GM23338 (cell line): Measurements from ENCODE around the gene B3GAT3. TPM values are rescaled to one million over a fixed set of nuclear protein-coding genes. Genes with fewer than 3 reads are reported as not detected.

ENCODE experiments used
- ATAC-seq: fragments of 200-7000 bp; cut with Tn5 transposase; 3 replicates; pipeline ENCODE4 v1.9.1; 2020
- DNase-seq: peaks from one replicate; pipeline ENCODE4 v3.0.0-alpha.2; 2015; ENCODE audit warnings: low spot score
- H2AFZ ChIP-seq: fragments of 200-600 bp; sonication (generic); 2 replicates; pipeline ENCODE4 v1.8.0; 2016; ENCODE audit warnings: antibody characterized with exemption, mild to moderate bottlenecking, moderate library complexity
- H3F3A ChIP-seq: fragments of 200-600 bp; sonication (generic); replicated peaks from 2 replicates; pipeline ENCODE4 v1.8.0; 2017; ENCODE audit warnings: antibody characterized with exemption, mixed run types, low read depth
- H3K27ac ChIP-seq: fragments of 200-600 bp; sonication (generic); 2 replicates; pipeline ENCODE4 v1.6.1; 2016; ENCODE audit warnings: low read depth
- H3K27me3 ChIP-seq: fragments of 200-600 bp; sonication (generic); 2 replicates; pipeline ENCODE4 v1.8.0; 2016; ENCODE audit warnings: mild to moderate bottlenecking, mixed run types, moderate library complexity; ENCODE audit not compliant: insufficient read depth
- H3K36me3 ChIP-seq: fragments of 200-600 bp; sonication (generic); 2 replicates; pipeline ENCODE4 v1.8.0; 2016; ENCODE audit warnings: mild to moderate bottlenecking; ENCODE audit not compliant: insufficient read depth
- H3K4me1 ChIP-seq: fragments of 200-600 bp; sonication (generic); 2 replicates; pipeline ENCODE4 v1.8.0; 2016; ENCODE audit warnings: mild to moderate bottlenecking, moderate library complexity; ENCODE audit not compliant: insufficient read depth
- H3K4me2 ChIP-seq: fragments of 200-600 bp; sonication (generic); 2 replicates; pipeline ENCODE4 v1.7.1; 2017; ENCODE audit warnings: mixed run types
- H3K4me3 ChIP-seq: fragments of 200-600 bp; sonication (generic); 2 replicates; pipeline ENCODE4 v1.6.1; 2016; ENCODE audit warnings: mixed run types
- H3K79me2 ChIP-seq: fragments of 200-600 bp; sonication (generic); replicated peaks from 2 replicates; pipeline ENCODE4 v1.8.0; 2017; ENCODE audit warnings: mild to moderate bottlenecking; ENCODE audit not compliant: insufficient read depth
- H3K9me2 ChIP-seq: fragments of 200-600 bp; sonication (generic); 2 replicates; pipeline ENCODE4 v1.8.0; 2017; ENCODE audit not compliant: insufficient read depth
- H4K20me1 ChIP-seq: fragments of 200-600 bp; sonication (generic); replicated peaks from 2 replicates; pipeline ENCODE4 v1.8.0; 2017; ENCODE audit warnings: mild to moderate bottlenecking; ENCODE audit not compliant: insufficient read depth
- H3K27ac Mint-ChIP-seq: 2 replicates; pipeline ENCODE4 v1.8.0; 2020; ENCODE audit warnings: inconsistent platforms, mild to moderate bottlenecking, moderate library complexity, mixed read lengths
- H3K27me3 Mint-ChIP-seq: 3 replicates; pipeline ENCODE4 v1.8.0; 2022; ENCODE audit warnings: low read depth, mild to moderate bottlenecking, moderate library complexity, mixed read lengths, inconsistent platforms; ENCODE audit not compliant: insufficient read depth, poor library complexity
- H3K36me3 Mint-ChIP-seq: 3 replicates; pipeline ENCODE4 v1.8.0; 2021; ENCODE audit warnings: low read depth, mild to moderate bottlenecking, inconsistent platforms, moderate library complexity, mixed read lengths
- H3K4me1 Mint-ChIP-seq: 3 replicates; pipeline ENCODE4 v1.8.0; 2020; ENCODE audit warnings: mild to moderate bottlenecking, inconsistent platforms, mixed read lengths
- H3K4me3 Mint-ChIP-seq: 3 replicates; pipeline ENCODE4 v1.8.0; 2021; ENCODE audit warnings: moderate library complexity, mild to moderate bottlenecking, inconsistent platforms, mixed read lengths
- H3K9me3 Mint-ChIP-seq: 3 replicates; pipeline ENCODE4 v1.8.0; 2020; ENCODE audit warnings: moderate library complexity, mild to moderate bottlenecking, inconsistent platforms, mixed read lengths
- EZH2 ChIP-seq: fragments of 200-600 bp; sonication (generic); IDR thresholded peaks from one replicate; pipeline ENCODE4 v1.8.0; 2017; ENCODE audit warnings: antibody characterized with exemption, mild to moderate bottlenecking, low read depth; ENCODE audit not compliant: unreplicated experiment
- EZH2phosphoT487 ChIP-seq: fragments of 200-600 bp; sonication (generic); IDR thresholded peaks from one replicate; pipeline ENCODE4 v1.8.1; 2018; ENCODE audit warnings: antibody characterized with exemption; ENCODE audit not compliant: unreplicated experiment
- JUNB ChIP-seq: IDR thresholded peaks from one replicate; pipeline ENCODE4 v1.6.1; 2016; ENCODE audit warnings: antibody characterized with exemption; ENCODE audit not compliant: unreplicated experiment
- STAT1 ChIP-seq: IDR thresholded peaks from one replicate; pipeline ENCODE4 v1.6.1; 2016; ENCODE audit warnings: antibody characterized with exemption; ENCODE audit not compliant: unreplicated experiment
- ZNF114 ChIP-seq: fragments of 250-450 bp; sonication (Bioruptor Pico); IDR thresholded peaks from 2 replicates; pipeline ENCODE4 v1.5.0; 2020; ENCODE audit warnings: mild to moderate bottlenecking, moderate library complexity
- polyA plus RNA-seq: library from polyadenylated mRNA; unstranded; fragments of >200 nt; fragmentation: Nextera tagmentation; extraction: Ambion mirVana; gene quantifications from 2 replicates; pipeline ENCODE4 v1.2.1, GENCODE V29; 2016
- total RNA-seq: library from RNA; depleted of rRNA; stranded (reverse); fragments of >200 nt; shearing (Covaris generic); gene quantifications from 2 replicates; pipeline ENCODE4 v1.2.3, GENCODE V29; 2014
- TF ChIP-seq, protein P1 (sequence below): IDR thresholded peaks from one replicate; pipeline ENCODE4 v1.6.1; 2018; ENCODE audit warnings: antibody characterized with exemption; ENCODE audit not compliant: unreplicated experiment
- TF ChIP-seq, protein P2 (sequence below), 2 experiments: fragments of 200-600 bp in 1 of 2; sonication (generic) in 1 of 2; conservative IDR thresholded peaks; 2 replicates each; pipeline versions ENCODE4 v1.5.1 to v1.6.1; 2016 to 2017; ENCODE audit warnings: antibody characterized with exemption in 2 of 2, low read depth in 2 of 2, mild to moderate bottlenecking in 2 of 2, moderate library complexity in 1 of 2
- TF ChIP-seq, protein P3 (sequence below): IDR thresholded peaks from 2 replicates; pipeline ENCODE4 v1.6.1; 2016; ENCODE audit warnings: antibody characterized with exemption

B3GAT3 gene
- total and polyA plus RNA-seq, 2 experiments from 2014 or later, result 16.4 to 18.4 TPM

DNA sequence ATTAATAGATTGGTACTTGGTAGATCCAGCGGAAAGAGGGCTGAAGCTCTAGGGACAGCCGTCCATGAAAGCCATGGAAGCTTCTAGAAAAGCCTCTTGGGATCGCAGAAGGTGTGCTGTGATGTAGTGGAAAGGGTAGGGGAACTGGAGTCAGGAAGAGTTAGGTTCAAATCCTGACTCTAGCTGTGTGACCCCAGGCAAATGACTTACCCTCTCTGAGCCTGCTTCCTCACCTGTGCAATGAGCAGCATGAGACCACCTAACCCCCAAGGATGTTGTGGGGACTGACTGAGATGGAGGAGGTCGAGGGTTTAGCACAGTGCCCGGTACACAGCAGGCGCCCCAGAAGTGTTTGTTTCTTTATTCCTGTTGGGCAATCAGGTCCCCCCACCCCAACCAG is 11.4 kb downstream of the B3GAT3 start (continued):
- TF ChIP-seq, protein P1, sequence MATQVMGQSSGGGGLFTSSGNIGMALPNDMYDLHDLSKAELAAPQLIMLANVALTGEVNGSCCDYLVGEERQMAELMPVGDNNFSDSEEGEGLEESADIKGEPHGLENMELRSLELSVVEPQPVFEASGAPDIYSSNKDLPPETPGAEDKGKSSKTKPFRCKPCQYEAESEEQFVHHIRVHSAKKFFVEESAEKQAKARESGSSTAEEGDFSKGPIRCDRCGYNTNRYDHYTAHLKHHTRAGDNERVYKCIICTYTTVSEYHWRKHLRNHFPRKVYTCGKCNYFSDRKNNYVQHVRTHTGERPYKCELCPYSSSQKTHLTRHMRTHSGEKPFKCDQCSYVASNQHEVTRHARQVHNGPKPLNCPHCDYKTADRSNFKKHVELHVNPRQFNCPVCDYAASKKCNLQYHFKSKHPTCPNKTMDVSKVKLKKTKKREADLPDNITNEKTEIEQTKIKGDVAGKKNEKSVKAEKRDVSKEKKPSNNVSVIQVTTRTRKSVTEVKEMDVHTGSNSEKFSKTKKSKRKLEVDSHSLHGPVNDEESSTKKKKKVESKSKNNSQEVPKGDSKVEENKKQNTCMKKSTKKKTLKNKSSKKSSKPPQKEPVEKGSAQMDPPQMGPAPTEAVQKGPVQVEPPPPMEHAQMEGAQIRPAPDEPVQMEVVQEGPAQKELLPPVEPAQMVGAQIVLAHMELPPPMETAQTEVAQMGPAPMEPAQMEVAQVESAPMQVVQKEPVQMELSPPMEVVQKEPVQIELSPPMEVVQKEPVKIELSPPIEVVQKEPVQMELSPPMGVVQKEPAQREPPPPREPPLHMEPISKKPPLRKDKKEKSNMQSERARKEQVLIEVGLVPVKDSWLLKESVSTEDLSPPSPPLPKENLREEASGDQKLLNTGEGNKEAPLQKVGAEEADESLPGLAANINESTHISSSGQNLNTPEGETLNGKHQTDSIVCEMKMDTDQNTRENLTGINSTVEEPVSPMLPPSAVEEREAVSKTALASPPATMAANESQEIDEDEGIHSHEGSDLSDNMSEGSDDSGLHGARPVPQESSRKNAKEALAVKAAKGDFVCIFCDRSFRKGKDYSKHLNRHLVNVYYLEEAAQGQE, result no peak
- TF ChIP-seq, protein P2, sequence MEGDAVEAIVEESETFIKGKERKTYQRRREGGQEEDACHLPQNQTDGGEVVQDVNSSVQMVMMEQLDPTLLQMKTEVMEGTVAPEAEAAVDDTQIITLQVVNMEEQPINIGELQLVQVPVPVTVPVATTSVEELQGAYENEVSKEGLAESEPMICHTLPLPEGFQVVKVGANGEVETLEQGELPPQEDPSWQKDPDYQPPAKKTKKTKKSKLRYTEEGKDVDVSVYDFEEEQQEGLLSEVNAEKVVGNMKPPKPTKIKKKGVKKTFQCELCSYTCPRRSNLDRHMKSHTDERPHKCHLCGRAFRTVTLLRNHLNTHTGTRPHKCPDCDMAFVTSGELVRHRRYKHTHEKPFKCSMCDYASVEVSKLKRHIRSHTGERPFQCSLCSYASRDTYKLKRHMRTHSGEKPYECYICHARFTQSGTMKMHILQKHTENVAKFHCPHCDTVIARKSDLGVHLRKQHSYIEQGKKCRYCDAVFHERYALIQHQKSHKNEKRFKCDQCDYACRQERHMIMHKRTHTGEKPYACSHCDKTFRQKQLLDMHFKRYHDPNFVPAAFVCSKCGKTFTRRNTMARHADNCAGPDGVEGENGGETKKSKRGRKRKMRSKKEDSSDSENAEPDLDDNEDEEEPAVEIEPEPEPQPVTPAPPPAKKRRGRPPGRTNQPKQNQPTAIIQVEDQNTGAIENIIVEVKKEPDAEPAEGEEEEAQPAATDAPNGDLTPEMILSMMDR (conservative IDR thresholded peaks at IDR 0.05; ENCODE audit: low read depth in 2 of 2), result no peak

DNA sequence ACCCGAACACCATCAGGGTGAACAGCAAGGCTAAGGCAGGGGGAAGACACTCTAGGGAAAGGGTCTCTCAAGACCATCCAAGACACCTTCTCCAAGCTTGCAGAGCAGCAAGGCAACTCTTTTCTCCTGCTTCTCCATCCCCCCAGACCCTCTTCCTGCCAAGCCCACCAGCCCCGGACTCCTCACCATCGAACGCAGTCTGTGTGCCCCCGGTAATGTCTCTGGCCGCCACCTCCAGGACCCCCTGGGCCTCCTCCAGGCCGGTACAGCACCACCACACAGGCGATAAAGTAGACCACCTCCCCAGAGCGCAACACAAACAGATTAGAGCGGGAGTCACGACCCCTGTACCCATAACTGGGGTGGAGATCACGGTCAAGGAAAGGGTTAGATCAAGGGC is 13.0 kb downstream of the B3GAT3 start:
- H3K4me3 ChIP-seq, result no peak overlapping the region

More for the DNA sequence above, 13.0 kb downstream of the B3GAT3 start:
- peaks cover 5% of the 10 kb centered on the region; the same call in 1 of the 3 replicates for H3K36me3 Mint-ChIP-seq
- no peak for DNase-seq
- H3K27ac Mint-ChIP-seq, result no peak overlapping the region
- no peak overlapping the region for H2AFZ ChIP-seq
- no peaks in the 10 kb centered on the region for H4K20me1 ChIP-seq
- ATAC-seq, result no peak
- H3K9me2 ChIP-seq, result no peaks in the 10 kb centered on the region
- H3K27me3 Mint-ChIP-seq, result peaks cover 30% of the 10 kb centered on the region
- peaks cover 53% of the 10 kb centered on the region for H3K4me1 Mint-ChIP-seq
- no peak overlapping the region for H3K4me2 ChIP-seq
- no peaks in the 10 kb centered on the region for H3K36me3 ChIP-seq
- peaks cover 13% of the 10 kb centered on the region; the same call in 1 of the 2 replicates for H3K4me1 ChIP-seq
- H3K9me3 Mint-ChIP-seq, result peaks cover 4% of the 10 kb centered on the region; the same call in 2 of the 3 replicates
- TF ChIP-seq JUNB (no peak), ZNF114 (no peak), EZH2phosphoT487 (no peak), STAT1 (no peak), EZH2 (no peak)
- TF ChIP-seq, protein P3, sequence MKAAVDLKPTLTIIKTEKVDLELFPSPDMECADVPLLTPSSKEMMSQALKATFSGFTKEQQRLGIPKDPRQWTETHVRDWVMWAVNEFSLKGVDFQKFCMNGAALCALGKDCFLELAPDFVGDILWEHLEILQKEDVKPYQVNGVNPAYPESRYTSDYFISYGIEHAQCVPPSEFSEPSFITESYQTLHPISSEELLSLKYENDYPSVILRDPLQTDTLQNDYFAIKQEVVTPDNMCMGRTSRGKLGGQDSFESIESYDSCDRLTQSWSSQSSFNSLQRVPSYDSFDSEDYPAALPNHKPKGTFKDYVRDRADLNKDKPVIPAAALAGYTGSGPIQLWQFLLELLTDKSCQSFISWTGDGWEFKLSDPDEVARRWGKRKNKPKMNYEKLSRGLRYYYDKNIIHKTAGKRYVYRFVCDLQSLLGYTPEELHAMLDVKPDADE, result no peak
- TF ChIP-seq, protein P2 (conservative IDR thresholded peaks at IDR 0.05; ENCODE audit: low read depth in 2 of 2), result no peak
- TF ChIP-seq, protein P1, result no peak
- H3F3A ChIP-seq, result peaks cover 20% of the 10 kb centered on the region
- peaks cover 23% of the 10 kb centered on the region for H3K27me3 ChIP-seq
- no peak overlapping the region for H3K27ac ChIP-seq
- no peak overlapping the region for H3K4me3 Mint-ChIP-seq
- H3K79me2 ChIP-seq, result no peaks in the 10 kb centered on the region
